ENCODE measurements around the gene SEC24D. TPM values are rescaled to one million over a fixed set of nuclear protein-coding genes. Genes with fewer than 3 reads are reported as not detected.

The SEC24D gene
- total RNA-seq, 6 donors from 2014 or later, result 33.5 to 86.7 (median 50.3) TPM

- Histone ChIP-seq H3K27me3 (no peaks in the 10 kb centered on the region), H3K27ac (no peak overlapping the region), H3K4me3 (no peak overlapping the region), H3K4me1 (peaks cover 0 to 20% (median 10%) of the 10 kb centered on the region in 4 donors), H3K9me3 (no peaks in the 10 kb centered on the region), H3K36me3 (peaks cover 0 to 46% (median 10%) of the 10 kb centered on the region in 4 donors)
- ATAC-seq (ENCODE audit: low FRiP score in 2 of 2), result no peak
- DNase-seq, result no peak
- no peak for TF ChIP-seq POLR2AphosphoS5 (IDR thresholded peaks at IDR 0.05)
- no peak for TF ChIP-seq POLR2A (IDR thresholded peaks at IDR 0.05)
- TF ChIP-seq EP300 (IDR thresholded peaks at IDR 0.05), result no peak
- TF ChIP-seq CTCF (IDR thresholded peaks at IDR 0.05), result no peak
- WGBS, 2 donors, result 98 to 100% methylated on average over 2 of the region's 2 CpGs
Measured at GRCh38 chr4:118829107-118829506, 6.8 kb downstream of the SEC24D start.

GRCh38 chr4:118826723-118827444 lies 9.0 kb downstream of the SEC24D start:
- H3K4me3 ChIP-seq, result no peak overlapping the region
- WGBS, 2 donors, result 75 to 80% methylated on average over 2 of the region's 2 CpGs
- peaks cover 0 to 47% (median 11%) of the 10 kb centered on the region in 4 donors for H3K36me3 ChIP-seq
- H3K4me1 ChIP-seq, result peaks cover 0 to 14% (median 6%) of the 10 kb centered on the region in 4 donors
- no peaks in the 10 kb centered on the region for H3K9me3 ChIP-seq
- ATAC-seq (ENCODE audit: low FRiP score in 2 of 2) (no peak), DNase-seq (no peak)
- no peaks in the 10 kb centered on the region for H3K27me3 ChIP-seq
- TF ChIP-seq EP300 (IDR thresholded peaks at IDR 0.05) (no peak), POLR2AphosphoS5 (IDR thresholded peaks at IDR 0.05) (no peak), CTCF (IDR thresholded peaks at IDR 0.05) (no peak), POLR2A (IDR thresholded peaks at IDR 0.05) (no peak)
- no peak overlapping the region for H3K27ac ChIP-seq

GRCh38 chr4:118825799-118826198 lies 10.1 kb downstream of the SEC24D start:
- DNase-seq, result no peak
- H3K4me3 ChIP-seq, result no peak overlapping the region
- H3K4me1 ChIP-seq, result peaks cover 0 to 14% (median 6%) of the 10 kb centered on the region in 4 donors
- H3K9me3 ChIP-seq, result no peaks in the 10 kb centered on the region
- no peak for ATAC-seq (ENCODE audit: low FRiP score in 2 of 2)
- WGBS, 2 donors, result 80 to 87% methylated on average over 3 of the region's 3 CpGs
- peaks cover 0 to 37% (median 11%) of the 10 kb centered on the region in 4 donors for H3K36me3 ChIP-seq
- no peak overlapping the region for H3K27ac ChIP-seq
- H3K27me3 ChIP-seq, result no peaks in the 10 kb centered on the region
- no peak for TF ChIP-seq EP300 (IDR thresholded peaks at IDR 0.05)
- no peak for TF ChIP-seq POLR2A (IDR thresholded peaks at IDR 0.05)
- no peak for TF ChIP-seq POLR2AphosphoS5 (IDR thresholded peaks at IDR 0.05)
- TF ChIP-seq CTCF (IDR thresholded peaks at IDR 0.05), result no peak

GRCh38 chr4:118824141-118824540 lies 11.8 kb downstream of the SEC24D start:
- Histone ChIP-seq H3K4me1 (peaks cover 0 to 14% (median 5%) of the 10 kb centered on the region in 4 donors), H3K36me3 (peaks cover 0 to 26% (median 8%) of the 10 kb centered on the region in 4 donors), H3K27me3 (no peaks in the 10 kb centered on the region), H3K4me3 (no peak overlapping the region), H3K27ac (no peak overlapping the region), H3K9me3 (no peaks in the 10 kb centered on the region)
- ATAC-seq (ENCODE audit: low FRiP score in 2 of 2), result no peak
- WGBS, 2 donors, result 93 to 95% methylated on average over 5 of the region's 5 CpGs
- no peak for DNase-seq
- TF ChIP-seq POLR2AphosphoS5 (IDR thresholded peaks at IDR 0.05), result no peak
- no peak for TF ChIP-seq CTCF (IDR thresholded peaks at IDR 0.05)
- TF ChIP-seq POLR2A (IDR thresholded peaks at IDR 0.05), result no peak
- no peak for TF ChIP-seq EP300 (IDR thresholded peaks at IDR 0.05)

GRCh38 chr4:118823471-118823870 lies 12.5 kb downstream of the SEC24D start:
- ATAC-seq (ENCODE audit: low FRiP score in 2 of 2) (no peak), DNase-seq (peak in 1 of 2 donors; percentile 65)
- WGBS, 2 donors, result 50 to 54% methylated on average over 1 to 2 of the region's 2 CpGs
- Histone ChIP-seq H3K4me1 (peaks cover 0 to 14% (median 5%) of the 10 kb centered on the region in 4 donors), H3K9me3 (no peaks in the 10 kb centered on the region), H3K36me3 (peaks cover 0 to 22% (median 8%) of the 10 kb centered on the region in 4 donors), H3K27ac (no peak overlapping the region), H3K4me3 (no peak overlapping the region), H3K27me3 (no peaks in the 10 kb centered on the region)
- no peak for TF ChIP-seq CTCF (IDR thresholded peaks at IDR 0.05)
- TF ChIP-seq EP300 (IDR thresholded peaks at IDR 0.05), result no peak
- no peak for TF ChIP-seq POLR2AphosphoS5 (IDR thresholded peaks at IDR 0.05)
- no peak for TF ChIP-seq POLR2A (IDR thresholded peaks at IDR 0.05)
